Neural cell (in vitro differentiated cells): Measurements from ENCODE around the gene LIN7B. TPM values are rescaled to one million over a fixed set of nuclear protein-coding genes. Genes with fewer than 3 reads are reported as not detected.

Experiments
- H2AFZ ChIP-seq: fragments of 200-600, 300-800 bp; sonication (generic), shearing (Covaris generic); 2 replicates; pipeline ENCODE4 v1.6.0; 2014; ENCODE audit warnings: low read depth, mild to moderate bottlenecking, antibody characterized with exemption, low read length, moderate library complexity
- H3F3A ChIP-seq: fragments of 200-600 bp; shearing (Covaris generic); 2 replicates; pipeline ENCODE4 v1.6.1; 2016; ENCODE audit warnings: mild to moderate bottlenecking, moderate library complexity, mixed read lengths, antibody characterized with exemption, low read length; ENCODE audit not compliant: insufficient read depth, poor library complexity, severe bottlenecking
- H3K27ac ChIP-seq: fragments of 200-600, 300-800 bp; sonication (generic), shearing (Covaris generic); 2 replicates; pipeline ENCODE4 v1.5.1; 2014; ENCODE audit warnings: mild to moderate bottlenecking, low read length, moderate library complexity
- H3K27me3 ChIP-seq: fragments of 300-800, 200-600 bp; sonication (generic), shearing (Covaris generic); 2 replicates; pipeline ENCODE4 v1.6.0; 2014; ENCODE audit warnings: mild to moderate bottlenecking, low read depth, low read length, moderate library complexity; ENCODE audit not compliant: insufficient read depth
- H3K36me3 ChIP-seq: fragments of 300-800, 200-600 bp; sonication (generic), shearing (Covaris generic); 2 replicates; pipeline ENCODE4 v1.5.1; 2014; ENCODE audit warnings: mild to moderate bottlenecking, antibody characterized with exemption, low read length, moderate library complexity; ENCODE audit not compliant: insufficient read depth
- H3K4me2 ChIP-seq: fragments of 300-800, 200-600 bp; sonication (generic), shearing (Covaris generic); 2 replicates; pipeline ENCODE4 v1.6.0; 2014; ENCODE audit warnings: mild to moderate bottlenecking, low read length
- H3K4me3 ChIP-seq: fragments of 300-800, 200-600 bp; sonication (generic), shearing (Covaris generic); 2 replicates; pipeline ENCODE4 v1.5.1; 2014; ENCODE audit warnings: mild to moderate bottlenecking, low read length, moderate library complexity
- H3K79me2 ChIP-seq: fragments of 200-600 bp; shearing (Covaris generic); replicated peaks from 2 replicates; pipeline ENCODE4 v1.6.0; 2014; ENCODE audit warnings: mild to moderate bottlenecking, low read length, moderate library complexity; ENCODE audit not compliant: insufficient read depth
- H3K9ac ChIP-seq: fragments of 300-800, 200-600 bp; sonication (generic), shearing (Covaris generic); 2 replicates; pipeline ENCODE4 v1.6.1; 2016; ENCODE audit warnings: mild to moderate bottlenecking, low read length, mixed read lengths
- H3K9me2 ChIP-seq: fragments of 200-600 bp; shearing (Covaris generic); 2 replicates; pipeline ENCODE4 v1.6.1; 2016; ENCODE audit warnings: mild to moderate bottlenecking, low read length, mixed read lengths; ENCODE audit not compliant: insufficient read depth
- H3K9me3 ChIP-seq: fragments of 200-600, 300-800 bp; sonication (generic), shearing (Covaris generic); 2 replicates; pipeline ENCODE4 v1.6.1; 2016; ENCODE audit warnings: mild to moderate bottlenecking, mixed run types, low read length, moderate library complexity, mixed read lengths
- H4K20me1 ChIP-seq: fragments of 200-600 bp; shearing (Covaris generic); 2 replicates; pipeline ENCODE4 v1.6.1; 2016; ENCODE audit warnings: mild to moderate bottlenecking, mixed run types; ENCODE audit not compliant: insufficient read depth
- CTCF ChIP-seq: fragments of 450-650 bp; IDR thresholded peaks from 2 replicates; pipeline ENCODE4 v1.5.1; 2014; ENCODE audit warnings: antibody characterized with exemption, mild to moderate bottlenecking, moderate library complexity; ENCODE audit not compliant: poor library complexity, severe bottlenecking
- EP300 ChIP-seq: fragments of 450-650 bp; conservative IDR thresholded peaks from 2 replicates; pipeline ENCODE4 v1.6.1; 2014; ENCODE audit warnings: antibody characterized with exemption, mild to moderate bottlenecking, moderate library complexity; ENCODE audit not compliant: poor library complexity, severe bottlenecking
- EZH2 ChIP-seq: fragments of 200-600, 300-800 bp; shearing (Covaris generic), sonication (generic); IDR thresholded peaks from 2 replicates; pipeline ENCODE4 v1.6.1; 2014; ENCODE audit warnings: antibody characterized with exemption, low read length, borderline replicate concordance, mild to moderate bottlenecking; ENCODE audit not compliant: insufficient read depth, poor library complexity, severe bottlenecking
- MXI1 ChIP-seq: fragments of 450-650 bp; conservative IDR thresholded peaks from 2 replicates; pipeline ENCODE4 v1.6.1; 2014; ENCODE audit warnings: antibody characterized with exemption, mild to moderate bottlenecking; ENCODE audit not compliant: poor library complexity, severe bottlenecking
- POLR2AphosphoS5 ChIP-seq: IDR thresholded peaks from 2 replicates; pipeline ENCODE4 v1.6.1; 2012
- RAD21 ChIP-seq: fragments of 450-650 bp; conservative IDR thresholded peaks from 2 replicates; pipeline ENCODE4 v1.6.1; 2014; ENCODE audit warnings: antibody characterized with exemption, mild to moderate bottlenecking, moderate library complexity
- REST ChIP-seq: IDR thresholded peaks from 2 replicates; pipeline ENCODE4 v1.6.1; 2012; ENCODE audit warnings: borderline replicate concordance
- SMC3 ChIP-seq: fragments of 450-650 bp; conservative IDR thresholded peaks from 2 replicates; pipeline ENCODE4 v1.6.1; 2014; ENCODE audit warnings: antibody characterized with exemption, mild to moderate bottlenecking, moderate library complexity; ENCODE audit not compliant: poor library complexity
- TAF1 ChIP-seq: IDR thresholded peaks from 2 replicates; pipeline ENCODE4 v1.6.1; 2012; ENCODE audit warnings: low read depth
- polyA plus RNA-seq: library from polyadenylated mRNA; depleted of rRNA; stranded (reverse); fragments of >200 nt; gene quantifications from 2 replicates; pipeline ENCODE4 v1.2.3, GENCODE V29; 2014

LIN7B gene
- polyA plus RNA-seq, 1 donor from 2014 or later = 88.7 TPM

- no peak overlapping the region for H3K4me3 ChIP-seq
- no peaks in the 10 kb centered on the region for H3K9me3 ChIP-seq
- no peak overlapping the region for H2AFZ ChIP-seq
- H3K27ac ChIP-seq = no peak overlapping the region
- H3K9ac ChIP-seq = no peak overlapping the region
- H3K9me2 ChIP-seq = no peaks in the 10 kb centered on the region
- no peak overlapping the region for H3K4me2 ChIP-seq
- H4K20me1 ChIP-seq = no peaks in the 10 kb centered on the region
- TF ChIP-seq REST = no peak
- no peak for TF ChIP-seq MXI1
- TF ChIP-seq RAD21 = no peak
- no peak for TF ChIP-seq EP300
- no peak for TF ChIP-seq SMC3
- TF ChIP-seq EZH2 = no peak
- no peak for TF ChIP-seq TAF1
- no peak for TF ChIP-seq CTCF
- TF ChIP-seq POLR2AphosphoS5 = no peak
- no peaks in the 10 kb centered on the region for H3K36me3 ChIP-seq
- no peaks in the 10 kb centered on the region for H3K79me2 ChIP-seq
- H3F3A ChIP-seq = no peaks in the 10 kb centered on the region
- no peaks in the 10 kb centered on the region for H3K27me3 ChIP-seq
Observed at GRCh38 chr19:49101160-49101559, 13.0 kb upstream of the LIN7B start.

GRCh38 chr19:49102303-49102702 is 11.9 kb upstream of the LIN7B start:
- Histone ChIP-seq H3K36me3 (no peaks in the 10 kb centered on the region), H2AFZ (no peak overlapping the region), H3K27me3 (no peaks in the 10 kb centered on the region), H3K27ac (no peak overlapping the region), H3K4me2 (no peak overlapping the region), H3K9me3 (no peaks in the 10 kb centered on the region), H3F3A (no peaks in the 10 kb centered on the region), H3K9ac (no peak overlapping the region), H3K4me3 (no peak overlapping the region), H3K9me2 (no peaks in the 10 kb centered on the region), H4K20me1 (peaks cover 3% of the 10 kb centered on the region), H3K79me2 (no peaks in the 10 kb centered on the region)
- TF ChIP-seq CTCF (no peak), EZH2 (no peak)
